Stimulated activated CD8-positive, alpha-beta memory T cell treated with anti-CD3 and anti-CD28 coated beads, Interleukin-15, amount 100 ng/mL, for 1 hour (primary cell): ENCODE results near the gene HEXIM1.
A peak's percentile ranks its signal among the peaks of the same experiment; 100 is the strongest.

Experiments used
- DNase-seq: peaks from one replicate; pipeline ENCODE4 v3.0.0-alpha.2; 2020; ENCODE audit warnings: low read depth

Gene HEXIM1

GRCh38 chr17:45148183-45149036 lies at the start of gene HEXIM1:
TSS of gene HEXIM1 (plus strand) at chr17:45148475. CDS start at chr17:45149191, 716 bp downstream.
- peak; percentile 95 for DNase-seq

DNA sequence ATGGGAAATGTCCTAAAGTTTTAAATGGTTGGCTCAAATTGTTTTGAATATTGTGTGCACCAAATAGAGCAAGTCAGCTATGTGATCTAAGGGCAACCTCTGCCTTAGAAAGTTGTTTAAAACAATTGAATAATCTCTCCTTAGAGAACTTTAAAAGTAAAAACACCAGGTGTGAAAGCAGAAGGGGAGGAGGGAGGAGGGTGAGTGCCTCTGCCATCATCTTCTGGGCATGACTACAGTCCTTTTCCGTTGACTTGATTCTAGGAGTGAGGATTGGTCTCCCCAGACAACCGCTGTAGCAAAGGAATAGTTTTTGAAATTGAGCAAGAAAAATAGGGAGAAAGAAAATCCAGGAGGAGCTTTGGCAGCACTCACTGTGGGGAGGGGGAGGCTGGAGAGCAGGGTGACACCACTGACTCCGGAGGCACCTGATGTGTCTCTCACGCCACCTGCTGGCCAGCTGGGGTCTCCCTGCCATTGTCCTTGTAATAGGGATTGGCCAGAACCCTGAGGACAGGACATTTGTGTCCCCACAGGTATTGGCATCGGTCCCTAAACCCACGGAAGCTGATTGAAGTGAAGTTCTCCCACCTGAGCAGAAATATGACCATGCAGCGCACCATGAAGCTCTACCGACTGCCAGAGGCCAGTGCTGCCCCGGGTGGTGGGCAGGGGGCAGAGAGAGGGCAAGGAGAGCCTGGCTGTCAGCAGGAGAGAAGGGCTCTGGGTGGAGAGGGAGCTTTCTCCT lies 49.2 kb upstream of the HEXIM1 start:
- DNase-seq, result peak; percentile 56

- no peak for DNase-seq
These were observed 46.8 kb upstream of the HEXIM1 start for GRCh38 chr17:45101546-45101882.

GRCh38 chr17:45101883-45102811 lies 46.1 kb upstream of the HEXIM1 start:
- DNase-seq, result no peak

DNA sequence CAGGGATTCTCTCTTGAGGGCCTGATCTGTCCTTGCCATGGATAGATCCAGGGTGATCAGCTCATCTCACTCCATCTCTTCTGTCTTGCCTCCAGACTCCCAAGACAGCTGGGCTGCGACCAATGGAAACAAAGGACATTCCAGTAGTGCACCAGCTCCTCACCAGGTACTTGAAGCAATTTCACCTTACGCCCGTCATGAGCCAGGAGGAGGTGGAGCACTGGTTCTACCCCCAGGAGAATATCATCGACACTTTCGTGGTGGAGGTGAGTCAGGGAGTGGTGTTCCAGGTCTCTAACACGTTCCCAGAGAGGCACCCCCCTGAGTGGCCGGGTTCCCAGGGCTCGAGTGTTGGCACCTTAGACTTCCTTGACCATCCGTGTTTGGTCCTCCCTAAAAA lies 45.4 kb upstream of the HEXIM1 start:
- no peak for DNase-seq

DNA sequence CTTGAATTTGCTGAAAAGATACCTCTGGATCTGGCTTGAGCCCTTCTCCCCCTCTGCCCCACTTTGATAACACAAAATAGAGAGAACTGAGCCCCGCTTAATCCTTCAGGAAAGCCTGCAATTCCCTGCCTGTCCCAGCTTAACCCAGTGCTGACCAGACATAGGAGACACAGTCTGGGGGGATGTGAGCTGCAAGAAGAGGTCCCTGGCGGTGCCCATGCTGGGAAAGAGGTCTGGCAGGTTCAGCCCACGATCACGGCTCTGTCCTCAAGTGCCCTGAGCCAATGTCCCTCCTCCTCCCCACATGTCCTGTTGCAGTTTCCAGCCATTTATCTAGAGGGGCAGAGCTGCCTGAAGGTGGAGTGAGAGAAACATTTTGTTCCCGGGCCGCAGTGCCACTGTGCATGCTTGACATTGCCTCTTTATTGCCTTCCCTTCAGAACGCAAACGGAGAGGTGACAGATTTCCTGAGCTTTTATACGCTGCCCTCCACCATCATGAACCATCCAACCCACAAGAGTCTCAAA lies 44.9 kb upstream of the HEXIM1 start:
- DNase-seq, result no peak

GRCh38 chr17:45104029-45104428 lies 44.2 kb upstream of the HEXIM1 start:
- no peak for DNase-seq

DNA sequence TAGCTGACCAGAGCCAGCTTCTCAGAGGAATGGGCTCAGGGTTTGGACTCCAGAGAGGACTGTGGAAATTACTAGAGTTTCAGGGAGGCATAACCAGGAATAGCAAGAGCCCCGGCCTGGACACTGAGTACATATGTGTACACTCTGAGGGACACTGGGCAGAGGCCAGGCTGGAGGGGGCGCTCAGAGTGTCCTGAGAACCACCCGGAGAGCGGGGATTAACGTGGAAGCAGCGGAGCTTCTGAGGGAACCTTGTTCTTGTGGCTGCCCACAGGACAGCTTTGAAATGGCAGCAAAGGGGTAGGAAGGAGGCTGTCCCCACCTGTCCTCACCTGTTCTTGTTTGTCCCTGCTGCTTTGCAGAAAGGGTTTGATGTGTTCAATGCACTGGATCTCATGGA lies 43.8 kb upstream of the HEXIM1 start:
- DNase-seq, result no peak

- no peak for DNase-seq
These were observed 43.2 kb upstream of the HEXIM1 start for GRCh38 chr17:45104907-45105624.

DNA sequence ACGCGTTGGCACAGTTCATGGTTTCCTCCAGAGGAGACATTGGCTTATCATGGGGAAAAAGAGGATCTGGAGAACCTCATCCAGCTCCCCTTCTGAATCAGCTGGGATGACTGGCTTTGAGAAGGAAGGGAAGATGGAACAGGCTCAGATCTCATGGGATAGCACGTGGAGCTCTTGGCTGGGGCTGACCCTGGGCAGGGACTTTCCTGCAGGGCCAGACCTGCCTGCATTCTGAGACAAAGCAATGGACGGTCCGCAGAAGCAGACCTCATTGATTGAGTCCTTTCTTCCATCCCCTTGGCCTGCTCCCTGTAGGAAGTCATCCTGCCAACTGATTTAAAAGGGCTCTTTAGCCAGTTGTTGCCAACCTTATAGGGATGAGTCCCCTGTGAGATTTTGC lies 42.2 kb upstream of the HEXIM1 start:
- no peak for DNase-seq

GRCh38 chr17:45106582-45106981 lies 41.7 kb upstream of the HEXIM1 start:
- no peak for DNase-seq

DNA sequence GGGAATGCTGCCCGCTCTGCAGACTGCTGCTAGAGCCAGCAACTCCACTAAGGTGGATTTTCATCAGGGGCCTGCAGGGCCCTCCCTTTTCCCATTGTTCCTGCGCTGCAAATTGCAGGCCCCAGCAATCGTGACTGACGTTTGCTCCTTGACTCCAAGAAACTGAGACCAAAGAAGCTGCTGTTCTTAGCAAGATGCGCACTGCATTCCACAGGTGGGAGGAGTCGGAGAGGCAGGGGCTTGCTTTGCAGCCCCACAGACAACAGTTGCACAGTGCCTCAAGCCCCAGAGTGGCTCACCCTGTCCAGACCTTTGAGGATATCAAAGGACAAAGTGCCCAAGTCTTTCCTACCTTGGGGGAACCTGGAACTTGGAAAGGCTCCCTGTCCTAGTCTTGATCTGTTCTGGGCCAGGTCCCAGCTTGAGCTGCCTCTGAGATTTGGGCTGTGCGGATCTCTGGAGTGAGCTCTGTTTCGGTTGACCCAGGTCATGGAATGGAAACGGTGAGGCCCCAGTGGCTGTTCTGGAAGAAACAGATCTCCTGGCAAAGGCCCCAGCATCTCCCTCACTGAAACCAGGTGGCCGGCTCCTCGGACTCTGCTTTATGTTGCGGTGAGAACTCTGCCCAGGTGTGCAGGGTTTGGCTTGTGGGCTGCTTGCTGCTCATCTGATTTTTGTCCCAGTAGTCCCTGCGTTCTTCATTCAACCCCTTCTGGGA lies 40.8 kb upstream of the HEXIM1 start:
- DNase-seq, result no peak

GRCh38 chr17:45108051-45108450 lies 40.2 kb upstream of the HEXIM1 start:
- DNase-seq, result no peak

GRCh38 chr17:45108595-45109521 lies 39.4 kb upstream of the HEXIM1 start:
- no peak for DNase-seq

GRCh38 chr17:45110676-45111611 lies 37.3 kb upstream of the HEXIM1 start:
- DNase-seq, result no peak

- DNase-seq, result no peak
These were observed 36.4 kb upstream of the HEXIM1 start for GRCh38 chr17:45111850-45112249.

DNA sequence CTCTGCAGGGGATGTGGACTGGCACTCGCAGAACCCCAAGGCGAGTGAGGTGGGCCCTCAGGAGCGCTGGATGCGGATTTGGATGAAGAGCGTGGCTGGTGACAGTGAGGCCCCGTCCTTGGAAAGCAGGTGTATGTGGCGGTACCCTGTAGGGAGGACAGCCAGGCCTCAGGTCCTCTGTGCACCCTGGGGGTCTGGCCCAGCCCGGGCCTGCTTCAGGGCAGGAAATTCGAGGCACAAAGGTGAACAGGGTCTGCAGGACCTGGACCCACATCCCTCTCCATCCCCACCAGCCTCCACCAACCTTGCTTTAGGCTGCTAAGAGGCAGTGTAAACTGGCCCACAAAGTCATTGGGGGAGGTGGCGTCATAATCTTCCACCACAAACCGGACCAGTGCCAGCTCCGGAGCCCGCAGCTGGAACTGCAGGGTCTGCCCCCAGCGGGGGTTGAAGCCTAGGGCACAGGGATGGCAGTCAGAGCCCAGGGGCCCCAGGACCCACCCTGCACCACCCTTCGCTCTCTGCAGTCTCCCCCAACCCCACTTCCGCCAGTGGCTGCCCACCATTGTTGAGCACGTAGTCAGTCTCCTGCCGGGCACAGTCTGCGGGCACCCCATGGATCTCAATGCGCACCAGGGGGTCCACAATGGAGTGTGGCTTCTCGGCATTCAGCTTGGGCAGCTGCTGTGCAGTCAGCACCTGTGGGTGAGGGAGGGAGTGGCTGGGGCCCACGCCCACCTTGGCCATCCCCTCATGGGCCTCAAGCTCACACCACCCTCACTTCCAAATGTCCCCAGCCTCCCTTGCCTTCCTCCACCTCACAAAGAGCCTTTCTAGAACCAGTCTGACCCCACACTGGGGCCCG lies 35.5 kb upstream of the HEXIM1 start:
- DNase-seq, result no peak

DNA sequence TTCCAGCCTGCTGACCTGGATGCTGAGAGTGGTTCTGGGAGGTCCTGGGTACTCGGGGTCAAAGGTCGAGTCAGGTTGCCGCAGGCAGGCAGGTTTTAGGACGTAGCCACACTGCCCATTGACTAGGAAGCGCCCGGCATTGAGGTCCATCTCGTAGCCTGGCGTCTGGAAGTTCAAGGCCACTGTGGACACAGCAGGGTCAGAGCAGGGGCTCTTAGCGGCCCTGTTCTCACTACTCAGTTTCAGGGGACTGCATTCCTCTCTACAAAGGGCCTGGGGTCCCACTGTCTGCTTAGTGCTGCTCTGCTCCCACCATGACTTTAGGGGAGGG lies 34.9 kb upstream of the HEXIM1 start:
- DNase-seq, result no peak
